Osteoblast (primary cell): ENCODE measurements around the gene ACVR1C. TPM values are rescaled to one million over a fixed set of nuclear protein-coding genes. Genes with fewer than 3 reads are reported as not detected.

Experiments used
- DNase-seq: peaks from one replicate; pipeline ENCODE4 v3.0.0; 2011; ENCODE audit warnings: low spot score, mixed read lengths; ENCODE audit not compliant: insufficient read length; ENCODE audit errors: missing footprints
- H2AFZ ChIP-seq: 2 replicates; pipeline ENCODE4 v1.6.0; 2011; ENCODE audit warnings: mild to moderate bottlenecking, low read length
- H3K27ac ChIP-seq: 2 replicates; pipeline ENCODE4 v1.5.1; 2011; ENCODE audit warnings: mild to moderate bottlenecking, low read depth, low read length, moderate library complexity
- H3K27me3 ChIP-seq: 2 replicates; pipeline ENCODE4 v1.6.0; 2012; ENCODE audit warnings: mild to moderate bottlenecking, control low read depth, inconsistent platforms, low read length, moderate library complexity; ENCODE audit not compliant: insufficient read depth
- H3K36me3 ChIP-seq: 2 replicates; pipeline ENCODE4 v1.5.1; 2011; ENCODE audit warnings: mild to moderate bottlenecking, low read length, control low read depth, moderate library complexity; ENCODE audit not compliant: insufficient read depth
- H3K4me1 ChIP-seq: 2 replicates; pipeline ENCODE4 v1.5.1; 2011; ENCODE audit warnings: mild to moderate bottlenecking, low read length, control low read depth, moderate library complexity; ENCODE audit not compliant: insufficient read depth
- H3K4me2 ChIP-seq: 2 replicates; pipeline ENCODE4 v1.6.0; 2011; ENCODE audit warnings: mild to moderate bottlenecking, low read length; ENCODE audit not compliant: insufficient read depth
- H3K4me3 ChIP-seq: fragments of 200-600 bp; sonication (generic); 3 replicates; pipeline ENCODE4 v1.5.1; 2012; ENCODE audit warnings: mild to moderate bottlenecking, low read length, inconsistent platforms; ENCODE audit not compliant: insufficient read depth
- H3K79me2 ChIP-seq: 2 replicates; pipeline ENCODE4 v1.6.0; 2012; ENCODE audit warnings: mild to moderate bottlenecking, low read length, control low read depth, inconsistent platforms; ENCODE audit not compliant: insufficient read depth
- H3K9me3 ChIP-seq: 2 replicates; pipeline ENCODE4 v1.5.1; 2011; ENCODE audit warnings: low read depth, low read length, control low read depth
- H4K20me1 ChIP-seq: 2 replicates; pipeline ENCODE4 v1.6.0; 2012; ENCODE audit warnings: mild to moderate bottlenecking, low read length, control low read depth; ENCODE audit not compliant: insufficient read depth
- total RNA-seq: library from RNA; depleted of rRNA; stranded (reverse); fragments of >200 nt; gene quantifications from 2 replicates; pipeline ENCODE4 v1.2.3, GENCODE V29; 2012
- TF ChIP-seq, protein P1 (sequence below): IDR thresholded peaks from 2 replicates; pipeline ENCODE4 v1.5.1; 2011; ENCODE audit warnings: mild to moderate bottlenecking, low read depth, low read length, moderate library complexity; ENCODE audit errors: extremely low read depth

ACVR1C gene
- total RNA-seq, 1 donor: 0.36 TPM

DNA sequence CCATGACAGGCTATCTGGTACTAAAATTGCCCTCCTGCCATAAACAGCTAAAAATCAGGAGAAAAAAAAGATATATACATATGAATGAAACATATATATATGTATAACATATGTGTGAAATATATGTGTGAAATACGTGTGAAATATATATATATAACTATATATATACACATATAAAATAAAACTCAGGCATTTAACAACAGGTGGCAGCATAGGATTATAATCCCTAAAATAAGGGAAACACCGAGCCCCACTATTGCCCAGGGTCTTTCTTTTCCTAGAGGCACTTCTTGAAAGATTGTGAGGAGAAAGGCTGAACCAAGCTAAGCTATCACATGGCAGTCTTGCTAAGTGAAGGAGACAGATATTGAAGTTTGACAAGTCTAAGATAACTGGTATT lies 118.9 kb downstream of the ACVR1C start:
- Histone ChIP-seq H3K9me3 (peaks cover 2% of the 10 kb centered on the region), H3K4me2 (no peak overlapping the region), H2AFZ (no peak overlapping the region), H3K4me3 (no peak overlapping the region), H3K4me1 (no peaks in the 10 kb centered on the region), H3K79me2 (no peaks in the 10 kb centered on the region), H3K36me3 (no peaks in the 10 kb centered on the region), H4K20me1 (no peaks in the 10 kb centered on the region), H3K27ac (no peak overlapping the region), H3K27me3 (peaks cover 27% of the 10 kb centered on the region)
- no peak for DNase-seq
- TF ChIP-seq, protein P1, sequence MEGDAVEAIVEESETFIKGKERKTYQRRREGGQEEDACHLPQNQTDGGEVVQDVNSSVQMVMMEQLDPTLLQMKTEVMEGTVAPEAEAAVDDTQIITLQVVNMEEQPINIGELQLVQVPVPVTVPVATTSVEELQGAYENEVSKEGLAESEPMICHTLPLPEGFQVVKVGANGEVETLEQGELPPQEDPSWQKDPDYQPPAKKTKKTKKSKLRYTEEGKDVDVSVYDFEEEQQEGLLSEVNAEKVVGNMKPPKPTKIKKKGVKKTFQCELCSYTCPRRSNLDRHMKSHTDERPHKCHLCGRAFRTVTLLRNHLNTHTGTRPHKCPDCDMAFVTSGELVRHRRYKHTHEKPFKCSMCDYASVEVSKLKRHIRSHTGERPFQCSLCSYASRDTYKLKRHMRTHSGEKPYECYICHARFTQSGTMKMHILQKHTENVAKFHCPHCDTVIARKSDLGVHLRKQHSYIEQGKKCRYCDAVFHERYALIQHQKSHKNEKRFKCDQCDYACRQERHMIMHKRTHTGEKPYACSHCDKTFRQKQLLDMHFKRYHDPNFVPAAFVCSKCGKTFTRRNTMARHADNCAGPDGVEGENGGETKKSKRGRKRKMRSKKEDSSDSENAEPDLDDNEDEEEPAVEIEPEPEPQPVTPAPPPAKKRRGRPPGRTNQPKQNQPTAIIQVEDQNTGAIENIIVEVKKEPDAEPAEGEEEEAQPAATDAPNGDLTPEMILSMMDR: no peak

GRCh38 chr2:157508676-157509075 lies 120.0 kb downstream of the ACVR1C start:
- DNase-seq: no peak
- Histone ChIP-seq H3K4me1 (no peaks in the 10 kb centered on the region), H2AFZ (no peak overlapping the region), H3K79me2 (no peaks in the 10 kb centered on the region), H3K4me3 (no peak overlapping the region), H3K4me2 (no peak overlapping the region), H3K27ac (no peak overlapping the region), H4K20me1 (no peaks in the 10 kb centered on the region), H3K27me3 (peaks cover 29% of the 10 kb centered on the region), H3K36me3 (no peaks in the 10 kb centered on the region), H3K9me3 (peaks cover 2% of the 10 kb centered on the region)
- TF ChIP-seq, protein P1: no peak

- TF ChIP-seq, protein P1: no peak
- no peaks in the 10 kb centered on the region for H3K36me3 ChIP-seq
- H3K9me3 ChIP-seq: peaks cover 2% of the 10 kb centered on the region
- no peaks in the 10 kb centered on the region for H3K4me1 ChIP-seq
- H3K79me2 ChIP-seq: no peaks in the 10 kb centered on the region
- no peak overlapping the region for H2AFZ ChIP-seq
- no peaks in the 10 kb centered on the region for H4K20me1 ChIP-seq
- no peak for DNase-seq
- peaks cover 27% of the 10 kb centered on the region for H3K27me3 ChIP-seq
- H3K4me2 ChIP-seq: no peak overlapping the region
- H3K27ac ChIP-seq: no peak overlapping the region
- no peak overlapping the region for H3K4me3 ChIP-seq
Observed at GRCh38 chr2:157506586-157506985, 122.1 kb downstream of the ACVR1C start.

- Histone ChIP-seq H3K27me3 (peaks cover 18% of the 10 kb centered on the region), H2AFZ (no peak overlapping the region), H3K36me3 (no peaks in the 10 kb centered on the region), H3K27ac (no peak overlapping the region), H3K4me1 (no peaks in the 10 kb centered on the region), H3K4me3 (no peak overlapping the region), H4K20me1 (no peaks in the 10 kb centered on the region), H3K4me2 (no peak overlapping the region), H3K9me3 (peaks cover 2% of the 10 kb centered on the region), H3K79me2 (no peaks in the 10 kb centered on the region)
- TF ChIP-seq, protein P1: no peak
- DNase-seq: no peak
Observed at GRCh38 chr2:157504623-157505022, 124.0 kb downstream of the ACVR1C start.
